Fibroblast of mammary gland (primary cell): ENCODE measurements around the gene FBRSL1.
A peak's percentile ranks its signal among the peaks of the same experiment; 100 is the strongest.
"Not testable (repeated sequence)": the region's sequence is repeated elsewhere in the genome, so short reads cannot be mapped to it uniquely, and the experiment has no call there.

Experiments
- DNase-seq: peaks from one replicate; pipeline ENCODE4 v3.0.0-alpha.2; 2010; ENCODE audit warnings: low read depth
- H3K4me3 ChIP-seq: 2 replicates; pipeline ENCODE4 v1.5.1; 2011; ENCODE audit warnings: low read depth, mild to moderate bottlenecking, low read length, moderate library complexity; ENCODE audit not compliant: control insufficient read depth
- TF ChIP-seq, protein P1 (sequence below): conservative IDR thresholded peaks from 2 replicates; pipeline ENCODE4 v1.5.1; 2011; ENCODE audit warnings: low read depth, low read length, inconsistent platforms; ENCODE audit not compliant: control insufficient read depth, insufficient read depth

The FBRSL1 gene

DNA sequence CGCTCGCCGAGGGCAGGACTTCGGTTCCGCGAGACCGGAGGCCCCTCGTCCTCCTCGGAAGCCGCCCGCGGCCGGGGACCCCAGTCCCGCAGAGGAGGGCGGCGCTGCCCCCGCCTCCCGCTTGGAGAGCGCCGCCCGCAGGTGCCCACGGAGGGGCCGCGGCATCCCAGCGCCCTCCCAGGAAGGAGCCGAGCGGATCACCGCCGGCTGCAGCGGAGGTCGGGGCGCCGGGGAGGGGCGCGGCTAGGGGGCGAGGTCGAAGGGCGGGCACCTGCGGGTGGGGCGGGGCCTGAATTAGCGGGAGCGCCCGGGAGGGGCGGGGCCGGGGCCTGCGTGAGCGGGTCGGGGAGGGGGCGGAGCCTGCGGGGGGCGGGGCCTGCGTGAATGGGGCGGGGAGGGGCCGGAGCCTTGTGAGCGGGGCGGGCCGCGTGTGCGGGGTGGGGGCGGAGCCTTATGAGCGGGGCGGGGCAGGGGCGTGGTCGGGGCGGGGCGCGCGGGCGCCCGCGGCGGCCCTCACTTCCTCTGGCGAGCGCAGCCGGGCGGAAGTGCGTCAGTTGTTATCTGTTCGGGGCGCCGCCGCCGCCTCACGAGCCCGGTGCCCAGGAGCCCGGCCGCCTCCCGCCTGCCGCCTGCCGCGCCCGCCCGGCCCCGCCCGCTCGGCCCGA lies at the start of gene FBRSL1:
FBRSL1 (plus strand) TSS at position 550 of the 665 bp plus-strand sequence.
- peak; percentile 74 for DNase-seq
- peak within 1 kb of the TSS; percentile 63 for H3K4me3 ChIP-seq
- TF ChIP-seq, protein P1, sequence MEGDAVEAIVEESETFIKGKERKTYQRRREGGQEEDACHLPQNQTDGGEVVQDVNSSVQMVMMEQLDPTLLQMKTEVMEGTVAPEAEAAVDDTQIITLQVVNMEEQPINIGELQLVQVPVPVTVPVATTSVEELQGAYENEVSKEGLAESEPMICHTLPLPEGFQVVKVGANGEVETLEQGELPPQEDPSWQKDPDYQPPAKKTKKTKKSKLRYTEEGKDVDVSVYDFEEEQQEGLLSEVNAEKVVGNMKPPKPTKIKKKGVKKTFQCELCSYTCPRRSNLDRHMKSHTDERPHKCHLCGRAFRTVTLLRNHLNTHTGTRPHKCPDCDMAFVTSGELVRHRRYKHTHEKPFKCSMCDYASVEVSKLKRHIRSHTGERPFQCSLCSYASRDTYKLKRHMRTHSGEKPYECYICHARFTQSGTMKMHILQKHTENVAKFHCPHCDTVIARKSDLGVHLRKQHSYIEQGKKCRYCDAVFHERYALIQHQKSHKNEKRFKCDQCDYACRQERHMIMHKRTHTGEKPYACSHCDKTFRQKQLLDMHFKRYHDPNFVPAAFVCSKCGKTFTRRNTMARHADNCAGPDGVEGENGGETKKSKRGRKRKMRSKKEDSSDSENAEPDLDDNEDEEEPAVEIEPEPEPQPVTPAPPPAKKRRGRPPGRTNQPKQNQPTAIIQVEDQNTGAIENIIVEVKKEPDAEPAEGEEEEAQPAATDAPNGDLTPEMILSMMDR = no peak

DNA sequence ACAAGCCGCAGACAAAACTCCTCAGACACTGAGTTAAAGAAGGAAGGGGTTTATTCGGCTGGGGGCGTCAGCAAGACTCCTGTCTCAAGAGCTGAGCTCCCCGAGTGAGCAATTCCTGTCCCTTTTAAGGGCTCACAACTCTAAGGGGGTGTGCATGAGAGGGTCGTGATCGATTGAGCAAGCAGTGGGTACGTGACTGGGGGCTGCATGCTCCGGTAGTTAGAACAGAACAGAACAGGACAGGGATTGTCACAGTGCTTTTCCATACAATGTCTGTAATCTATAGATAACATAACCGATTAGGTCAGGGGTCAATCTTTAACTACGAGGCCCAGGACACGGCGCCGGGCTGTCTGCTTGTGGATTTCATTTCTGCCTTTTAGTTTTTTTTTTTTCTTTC lies 49.5 kb upstream of the FBRSL1 start:
- DNase-seq = not testable (repeated sequence)

DNA sequence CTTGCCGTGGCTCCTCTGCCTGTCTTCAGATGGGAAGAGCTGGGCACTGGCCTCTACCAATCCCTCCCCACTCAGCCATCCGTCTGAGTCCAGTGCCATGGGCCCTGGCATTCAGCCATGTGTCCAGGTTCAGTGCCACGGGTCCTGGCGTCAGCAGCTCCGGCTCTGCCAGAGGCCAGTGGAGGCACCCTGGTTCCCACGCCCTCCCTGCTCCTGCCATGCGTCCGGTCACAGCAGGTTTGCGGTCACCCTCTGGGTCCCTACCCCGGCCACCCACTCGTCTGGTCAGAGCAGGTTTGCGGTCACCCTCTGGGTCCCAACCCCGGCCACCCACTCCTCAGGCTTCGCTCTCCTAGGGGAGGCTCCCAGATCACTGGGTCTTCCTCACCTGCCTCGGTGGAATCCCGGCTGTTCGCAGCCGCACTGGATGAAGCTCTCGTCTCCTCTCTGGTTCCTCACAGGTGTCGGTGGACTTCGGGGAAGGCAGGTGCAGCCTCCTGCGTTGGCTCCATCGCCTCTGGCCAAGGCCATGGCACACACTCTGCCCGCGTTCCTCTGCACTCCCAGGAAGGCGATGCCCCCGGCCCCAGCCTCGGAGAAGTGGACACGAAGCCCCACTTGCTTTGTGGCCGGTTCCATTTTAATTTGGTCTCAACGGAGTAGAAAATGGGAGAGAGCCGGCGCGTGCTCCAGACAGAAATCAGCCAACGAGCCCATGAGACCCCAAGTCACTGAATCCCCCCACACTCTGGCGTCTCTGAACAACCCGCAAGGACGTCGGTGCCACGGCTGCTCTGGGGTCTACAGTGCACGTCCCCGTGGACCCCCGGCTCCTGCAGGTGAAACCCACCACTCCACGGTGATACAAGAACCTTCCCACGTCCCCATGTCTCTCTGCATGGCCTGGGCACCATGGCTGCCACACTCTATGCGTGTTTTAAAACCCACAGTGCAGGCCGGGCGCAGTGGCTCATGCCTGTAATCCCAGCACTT lies 47.8 kb upstream of the FBRSL1 start:
- no peak overlapping the region for H3K4me3 ChIP-seq
- DNase-seq = no peak
- TF ChIP-seq, protein P1 = no peak

More for the DNA sequence above, 49.5 kb upstream of the FBRSL1 start:
- H3K4me3 ChIP-seq = not testable (repeated sequence)

DNA sequence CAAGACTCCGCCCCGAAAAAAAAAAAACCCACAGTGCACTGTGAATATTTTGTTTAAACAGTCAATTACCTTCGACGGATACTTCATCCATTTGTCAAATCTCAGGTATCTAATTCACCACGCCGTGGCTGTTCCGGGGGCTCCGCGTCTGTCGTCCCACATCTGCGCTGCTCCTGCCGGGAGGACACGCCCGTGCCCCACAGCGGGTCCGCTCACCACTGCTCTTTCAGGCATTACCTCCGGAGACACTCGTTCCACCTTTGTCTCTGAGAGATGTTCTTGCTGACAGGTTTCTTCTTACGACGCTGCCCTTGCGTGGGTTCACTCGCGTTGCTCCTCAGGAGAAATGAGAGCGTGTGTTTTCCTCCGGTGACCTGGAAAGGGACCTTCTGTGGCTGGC lies 46.9 kb upstream of the FBRSL1 start:
- no peak for DNase-seq
- no peak overlapping the region for H3K4me3 ChIP-seq
- TF ChIP-seq, protein P1 = no peak

DNA sequence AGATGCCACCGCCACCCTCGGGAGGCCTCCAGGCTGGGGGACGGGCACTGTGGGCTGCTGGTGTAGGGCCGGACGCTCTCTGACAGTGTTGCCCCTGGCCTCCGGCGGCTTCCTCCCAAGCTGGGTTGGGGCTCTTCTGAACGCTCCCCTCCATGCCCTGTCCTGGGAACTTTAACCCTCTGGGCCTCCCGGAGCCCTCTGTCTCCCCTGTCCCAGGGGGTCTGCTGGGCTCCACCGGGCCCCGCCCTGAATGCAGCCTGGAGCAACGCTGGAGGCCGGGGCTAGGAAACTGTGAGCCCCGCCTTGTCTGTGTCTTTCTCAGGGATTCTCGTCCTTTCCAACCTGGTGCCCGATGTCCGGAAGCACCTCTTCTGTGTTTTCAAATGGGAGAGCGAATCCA lies 45.7 kb upstream of the FBRSL1 start:
- DNase-seq = no peak
- TF ChIP-seq, protein P1 = no peak
- H3K4me3 ChIP-seq = no peak overlapping the region

DNA sequence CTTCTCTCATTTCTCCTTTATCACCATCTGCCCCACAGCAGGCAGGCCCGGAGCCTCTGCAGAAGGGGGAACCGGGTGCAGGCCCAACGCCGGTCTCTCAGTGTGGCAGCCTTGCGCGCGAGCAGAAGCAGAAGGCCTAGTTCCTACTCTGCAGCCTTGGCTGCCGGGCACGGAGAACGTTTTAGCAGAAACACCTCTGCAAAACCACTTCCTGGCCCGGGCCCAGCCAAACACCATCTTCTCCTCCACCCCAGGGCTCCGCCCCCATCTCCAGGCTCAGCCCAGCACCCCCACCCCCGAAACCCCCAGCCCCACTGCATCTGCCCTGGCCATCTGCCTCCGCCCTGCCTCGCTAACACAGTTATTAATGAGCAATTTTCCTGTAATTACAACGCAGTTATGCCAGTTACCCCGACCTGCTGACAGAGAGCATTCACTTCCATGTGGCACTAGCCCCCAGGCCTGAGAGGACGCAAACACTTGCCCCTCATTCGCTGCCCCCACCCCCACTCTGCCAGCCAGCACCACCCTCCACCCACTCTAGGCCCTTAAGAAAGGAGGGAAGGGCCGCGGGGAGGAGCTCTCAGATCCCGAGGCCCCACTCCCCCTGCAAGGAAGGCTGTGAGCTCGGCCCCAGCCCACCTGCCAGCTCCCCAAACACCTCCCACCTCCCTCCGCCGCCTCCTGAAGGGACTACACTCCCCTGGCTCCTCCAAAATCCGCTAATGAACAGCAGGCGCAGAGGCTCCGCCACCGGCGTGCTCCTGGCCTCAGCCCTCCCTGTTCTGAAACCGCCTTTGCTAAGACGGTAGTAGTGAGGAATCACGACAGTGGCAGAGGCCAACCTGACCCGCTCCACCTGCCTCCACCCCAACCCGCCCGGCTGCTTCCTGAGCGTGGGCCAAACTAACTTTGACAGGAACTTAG lies 44.7 kb upstream of the FBRSL1 start:
- no peak for DNase-seq
- H3K4me3 ChIP-seq = peak overlapping the region; percentile 55
- TF ChIP-seq, protein P1 = no peak
